ENCODE data around the gene CA9.

CA9 gene

DNA sequence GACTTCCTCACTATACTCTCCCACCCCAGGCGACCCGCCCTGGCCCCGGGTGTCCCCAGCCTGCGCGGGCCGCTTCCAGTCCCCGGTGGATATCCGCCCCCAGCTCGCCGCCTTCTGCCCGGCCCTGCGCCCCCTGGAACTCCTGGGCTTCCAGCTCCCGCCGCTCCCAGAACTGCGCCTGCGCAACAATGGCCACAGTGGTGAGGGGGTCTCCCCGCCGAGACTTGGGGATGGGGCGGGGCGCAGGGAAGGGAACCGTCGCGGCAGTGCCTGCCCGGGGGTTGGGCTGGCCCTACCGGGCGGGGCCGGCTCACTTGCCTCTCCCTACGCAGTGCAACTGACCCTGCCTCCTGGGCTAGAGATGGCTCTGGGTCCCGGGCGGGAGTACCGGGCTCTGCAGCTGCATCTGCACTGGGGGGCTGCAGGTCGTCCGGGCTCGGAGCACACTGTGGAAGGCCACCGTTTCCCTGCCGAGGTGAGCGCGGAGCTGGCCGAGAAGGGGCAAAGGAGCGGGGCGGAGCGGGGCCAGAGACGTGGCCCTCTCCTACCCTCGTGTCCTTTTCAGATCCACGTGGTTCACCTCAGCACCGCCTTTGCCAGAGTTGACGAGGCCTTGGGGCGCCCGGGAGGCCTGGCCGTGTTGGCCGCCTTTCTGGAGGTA, 2.1 kb downstream of the CA9 start:
- DNase-seq (ENCODE audit: low spot score) = no peak

GRCh38 chr9:35679091-35679490, 5.4 kb downstream of the CA9 start:
- DNase-seq (ENCODE audit: low spot score) = no peak

GRCh38 chr9:35679766-35680330, 6.1 kb downstream of the CA9 start:
- no peak for DNase-seq (ENCODE audit: low spot score)

DNA sequence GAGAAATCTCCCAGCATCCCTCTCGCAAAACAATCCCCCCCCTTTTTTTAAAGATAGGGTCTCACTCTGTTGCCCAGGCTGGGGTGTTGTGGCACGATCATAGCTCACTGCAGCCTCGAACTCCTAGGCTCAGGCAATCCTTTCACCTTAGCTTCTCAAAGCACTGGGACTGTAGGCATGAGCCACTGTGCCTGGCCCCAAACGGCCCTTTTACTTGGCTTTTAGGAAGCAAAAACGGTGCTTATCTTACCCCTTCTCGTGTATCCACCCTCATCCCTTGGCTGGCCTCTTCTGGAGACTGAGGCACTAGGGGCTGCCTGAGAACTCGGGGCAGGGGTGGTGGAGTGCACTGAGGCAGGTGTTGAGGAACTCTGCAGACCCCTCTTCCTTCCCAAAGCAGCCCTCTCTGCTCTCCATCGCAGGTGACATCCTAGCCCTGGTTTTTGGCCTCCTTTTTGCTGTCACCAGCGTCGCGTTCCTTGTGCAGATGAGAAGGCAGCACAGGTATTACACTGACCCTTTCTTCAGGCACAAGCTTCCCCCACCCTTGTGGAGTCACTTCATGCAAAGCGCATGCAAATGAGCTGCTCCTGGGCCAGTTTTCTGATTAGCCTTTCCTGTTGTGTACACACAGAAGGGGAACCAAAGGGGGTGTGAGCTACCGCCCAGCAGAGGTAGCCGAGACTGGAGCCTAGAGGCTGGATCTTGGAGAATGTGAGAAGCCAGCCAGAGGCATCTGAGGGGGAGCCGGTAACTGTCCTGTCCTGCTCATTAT, 6.8 kb downstream of the CA9 start:
- no peak for DNase-seq (ENCODE audit: low spot score)

- no peak for DNase-seq (ENCODE audit: low spot score)
These were observed 7.7 kb downstream of the CA9 start for GRCh38 chr9:35681341-35682002.

DNA sequence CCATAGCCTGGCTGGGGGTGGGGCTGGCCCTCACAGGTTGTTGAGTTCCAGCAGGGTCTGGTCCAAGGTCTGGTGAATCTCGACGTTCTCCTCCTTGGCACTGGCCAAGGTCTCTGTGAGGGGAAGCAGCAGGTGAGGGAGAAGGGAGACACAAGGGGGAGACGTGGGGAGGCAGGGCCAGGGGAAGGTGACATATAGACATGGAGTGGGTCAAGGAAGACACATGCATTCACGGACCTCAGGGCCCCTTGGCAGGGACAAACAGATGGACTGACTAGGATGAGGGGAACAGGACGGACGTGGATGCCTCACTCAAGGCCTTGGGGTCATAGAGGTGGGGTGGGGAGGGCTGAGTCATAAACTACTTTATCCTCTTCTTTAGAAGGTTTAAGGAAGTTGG, 8.3 kb downstream of the CA9 start:
- no peak for DNase-seq (ENCODE audit: low spot score)

DNA sequence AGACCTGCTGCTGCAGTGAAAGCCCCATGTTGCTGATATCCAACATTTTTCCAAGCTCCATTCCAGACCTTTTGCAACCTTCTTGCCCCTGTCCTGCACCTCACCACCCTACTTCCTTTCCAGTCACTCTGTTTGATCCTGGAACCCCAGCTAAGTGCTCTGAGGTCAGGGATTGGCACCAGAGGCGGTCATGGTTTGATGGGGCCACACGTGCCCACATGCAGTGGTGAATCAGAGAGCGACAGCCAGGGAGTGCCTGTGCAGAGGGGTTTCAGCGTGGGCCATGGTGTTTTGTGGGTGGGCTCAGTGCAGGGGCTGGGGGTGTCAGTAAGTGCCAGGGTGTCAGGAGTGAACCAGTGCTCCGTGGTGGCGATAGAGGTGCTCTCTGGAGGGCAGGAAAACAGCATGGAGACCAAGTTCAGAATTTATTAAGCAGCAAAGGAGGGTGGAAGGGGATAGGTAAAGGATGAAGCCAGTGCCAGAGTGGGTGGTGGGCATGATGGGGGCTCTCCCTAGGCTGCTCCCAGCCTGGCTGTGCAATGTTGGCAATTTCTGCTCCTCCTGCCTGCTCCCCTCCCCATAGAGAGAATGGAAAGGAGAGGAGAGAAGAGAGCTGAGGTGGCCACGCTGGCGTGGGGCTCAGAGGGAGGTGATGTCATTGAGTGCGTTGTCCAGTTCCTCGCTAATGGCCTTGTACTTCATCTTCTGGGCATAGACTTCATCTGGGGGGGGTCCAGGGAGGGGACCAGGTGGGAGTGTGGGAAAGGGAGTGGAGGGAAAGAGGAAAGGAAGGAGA, 9.0 kb downstream of the CA9 start:
- no peak for DNase-seq (ENCODE audit: low spot score)

GRCh38 chr9:35683323-35683722, 9.6 kb downstream of the CA9 start:
- DNase-seq (ENCODE audit: low spot score) = no peak

DNA sequence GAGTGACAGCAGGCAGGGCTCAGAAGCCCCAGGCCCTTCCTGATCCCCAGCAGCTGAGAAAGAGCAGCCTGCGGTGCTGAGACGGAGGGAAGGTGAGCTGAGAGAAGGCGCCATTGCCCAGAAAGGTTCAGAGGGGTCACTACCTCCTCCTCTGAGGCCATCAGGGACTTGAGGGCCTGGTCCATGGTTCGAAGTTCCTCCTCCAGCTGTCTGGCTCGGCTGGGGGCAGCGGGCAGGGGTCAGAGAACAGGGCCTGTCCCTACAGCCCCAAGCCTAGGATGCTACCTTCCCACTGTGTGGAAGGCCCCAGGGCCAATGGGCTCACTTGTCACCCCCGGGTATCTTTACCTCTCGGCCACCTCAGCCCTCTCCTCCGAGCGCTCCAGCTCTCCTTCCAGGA, 11.2 kb downstream of the CA9 start:
- DNase-seq (ENCODE audit: low spot score) = no peak

DNA sequence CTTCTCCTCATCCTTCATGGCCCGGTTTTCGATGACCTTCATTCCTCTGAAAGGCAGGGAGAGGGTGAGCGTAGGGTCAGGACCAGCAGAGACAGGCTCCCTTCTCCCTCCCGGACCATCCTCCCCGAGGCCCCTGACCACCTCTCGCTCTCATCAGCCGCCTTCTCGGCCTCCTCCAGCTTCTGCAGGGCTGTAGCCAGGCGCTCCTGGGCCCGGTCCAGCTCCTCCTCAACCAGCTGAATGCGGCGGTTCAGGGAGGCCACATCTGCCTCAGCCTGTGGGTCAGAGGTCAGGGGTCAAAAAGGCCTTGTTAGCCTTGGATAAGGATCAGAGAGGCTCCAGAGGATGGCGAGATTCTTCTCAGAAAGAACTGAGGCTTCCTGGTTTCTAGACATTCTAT, 11.8 kb downstream of the CA9 start:
- DNase-seq (ENCODE audit: low spot score) = no peak

- DNase-seq (ENCODE audit: low spot score) = no peak
These were observed 12.8 kb downstream of the CA9 start for GRCh38 chr9:35686222-35687203.

- no peak for DNase-seq (ENCODE audit: low spot score)
These were observed 13.6 kb downstream of the CA9 start for GRCh38 chr9:35687306-35687705.

- DNase-seq (ENCODE audit: low spot score) = no peak
These were observed 14.3 kb downstream of the CA9 start for GRCh38 chr9:35687972-35688557.

GRCh38 chr9:35688558-35689541, 15.1 kb downstream of the CA9 start:
- DNase-seq (ENCODE audit: low spot score) = no peak

- no peak for DNase-seq (ENCODE audit: low spot score)
These were observed 16.0 kb downstream of the CA9 start, which contains the start of gene TPM2 for GRCh38 chr9:35689542-35690293. TSS of gene TPM2 (minus strand) at chr9:35689925. CDS start at chr9:35689817, 108 bp downstream.

- DNase-seq (ENCODE audit: low spot score) = no peak
These were observed 16.5 kb downstream of the CA9 start for GRCh38 chr9:35690294-35690613.

DNA sequence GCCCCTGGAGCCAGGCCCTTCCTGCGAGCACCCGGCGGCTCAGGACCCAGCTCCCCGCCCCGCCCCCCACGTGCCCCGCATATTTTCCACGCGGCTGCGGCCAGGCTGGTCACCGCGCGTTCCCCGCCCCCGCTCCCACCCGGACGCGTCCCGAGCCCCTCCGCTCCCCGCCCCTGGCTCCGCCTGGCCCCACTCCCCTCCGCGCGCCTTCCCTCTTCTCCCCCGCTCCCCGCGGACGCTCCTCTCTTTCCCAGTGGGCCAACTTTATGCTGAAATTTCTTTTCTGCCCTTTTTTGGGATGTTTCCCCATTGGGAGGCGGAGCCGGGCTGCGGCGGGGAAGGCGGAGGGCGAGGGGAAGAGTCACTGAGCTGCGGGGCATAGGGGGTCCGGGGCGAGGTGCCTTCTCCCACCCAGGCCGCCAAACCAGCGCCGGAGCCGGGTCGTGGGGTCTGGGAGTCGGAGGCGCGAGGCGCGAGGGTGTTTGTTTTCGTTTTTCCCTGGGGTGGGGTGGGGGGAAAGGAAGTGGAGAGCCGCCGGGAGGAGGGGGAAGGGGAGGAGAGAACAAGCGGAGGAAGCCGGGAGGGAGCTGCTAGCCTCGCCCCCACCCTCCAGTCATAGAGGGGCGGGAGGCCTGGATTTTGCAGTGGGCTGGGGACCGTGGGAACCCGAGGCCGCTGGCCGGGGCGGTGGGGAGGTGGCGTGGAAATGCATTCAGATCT, 17.0 kb downstream of the CA9 start:
- no peak for DNase-seq (ENCODE audit: low spot score)

- no peak for DNase-seq (ENCODE audit: low spot score)
These were observed 17.6 kb downstream of the CA9 start for GRCh38 chr9:35691334-35691650.

All from hematopoietic multipotent progenitor cell treated with erythropoietin and hydrocortisone succinate and interleukin-3 and kit ligand, for 15 days (in vitro differentiated cells).